ENCODE measurements around the gene EHD1. TPM values are rescaled to one million over a fixed set of nuclear protein-coding genes. Genes with fewer than 3 reads are reported as not detected.

EHD1 gene
- total RNA-seq, 2 experiments from 2014 or later: 101 to 153 TPM

DNA sequence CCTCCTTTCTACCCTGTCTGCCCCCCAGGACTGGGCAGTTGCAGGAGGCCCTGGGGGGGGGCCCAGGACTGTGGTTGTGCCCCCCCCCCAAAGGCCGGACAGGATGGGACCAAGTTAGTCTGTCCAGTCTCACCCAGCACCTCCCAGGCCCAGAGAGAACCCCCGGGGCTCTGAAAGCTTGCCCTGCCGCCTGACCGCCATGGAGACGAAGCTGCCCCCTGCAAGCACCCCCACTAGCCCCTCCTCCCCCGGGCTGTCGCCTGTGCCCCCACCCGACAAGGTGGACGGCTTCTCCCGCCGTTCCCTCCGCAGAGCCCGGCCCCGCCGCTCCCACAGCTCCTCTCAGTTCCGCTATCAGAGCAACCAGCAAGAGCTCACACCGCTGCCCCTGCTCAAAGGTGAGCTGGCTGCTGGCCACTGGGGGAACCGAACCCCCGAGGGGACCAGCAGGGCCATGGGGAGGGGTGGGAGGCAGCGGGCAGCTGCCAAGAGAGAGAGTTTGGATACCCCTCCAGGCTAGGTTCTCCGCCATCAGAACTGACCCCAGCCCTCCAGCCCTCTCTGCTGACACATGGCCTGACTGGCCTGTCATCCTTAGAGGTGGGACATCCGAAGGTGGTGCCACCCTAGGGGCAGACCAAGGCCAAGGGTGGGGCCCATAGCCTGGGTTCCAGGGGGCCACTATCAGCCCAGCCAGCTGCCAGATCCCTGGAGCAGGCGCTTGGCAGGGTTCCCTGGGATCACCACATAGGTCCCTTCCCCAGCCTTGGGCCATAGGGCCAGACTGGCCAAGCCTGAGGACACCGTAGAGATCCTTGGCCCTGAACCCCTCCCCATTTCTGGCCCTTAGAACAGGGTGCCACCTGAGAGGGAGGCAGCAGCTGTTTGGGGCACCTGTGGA is 47.4 kb upstream of the EHD1 start:
- POLR2A ChIA-PET: no interaction called here
- intact Hi-C loops (cut with micrococcal nuclease; ENCODE audit: unreplicated experiment): loop anchor here (2.0 kb wide), 1 partner anchor 87 kb away; no protein-coding TSS in a partner anchor
- TF ChIP-seq EZH2phosphoT487 (IDR thresholded peaks at IDR 0.05; ENCODE audit: borderline replicate concordance, low read depth, low read length): no peak
- TF ChIP-seq, protein P1, sequence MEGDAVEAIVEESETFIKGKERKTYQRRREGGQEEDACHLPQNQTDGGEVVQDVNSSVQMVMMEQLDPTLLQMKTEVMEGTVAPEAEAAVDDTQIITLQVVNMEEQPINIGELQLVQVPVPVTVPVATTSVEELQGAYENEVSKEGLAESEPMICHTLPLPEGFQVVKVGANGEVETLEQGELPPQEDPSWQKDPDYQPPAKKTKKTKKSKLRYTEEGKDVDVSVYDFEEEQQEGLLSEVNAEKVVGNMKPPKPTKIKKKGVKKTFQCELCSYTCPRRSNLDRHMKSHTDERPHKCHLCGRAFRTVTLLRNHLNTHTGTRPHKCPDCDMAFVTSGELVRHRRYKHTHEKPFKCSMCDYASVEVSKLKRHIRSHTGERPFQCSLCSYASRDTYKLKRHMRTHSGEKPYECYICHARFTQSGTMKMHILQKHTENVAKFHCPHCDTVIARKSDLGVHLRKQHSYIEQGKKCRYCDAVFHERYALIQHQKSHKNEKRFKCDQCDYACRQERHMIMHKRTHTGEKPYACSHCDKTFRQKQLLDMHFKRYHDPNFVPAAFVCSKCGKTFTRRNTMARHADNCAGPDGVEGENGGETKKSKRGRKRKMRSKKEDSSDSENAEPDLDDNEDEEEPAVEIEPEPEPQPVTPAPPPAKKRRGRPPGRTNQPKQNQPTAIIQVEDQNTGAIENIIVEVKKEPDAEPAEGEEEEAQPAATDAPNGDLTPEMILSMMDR (conservative IDR thresholded peaks at IDR 0.05; ENCODE audit: low read length): no peak
- CTCF ChIA-PET (ENCODE audit: unreplicated experiment): interaction anchor here (1.1 kb wide), 1 partner anchor 9 kb away, joined by 3 read pairs; no protein-coding TSS in a partner anchor
- BruUV-seq (replicated peaks): no TSS peak
- Histone ChIP-seq H3K4me2 (ENCODE audit: low read length) (peak overlapping the region; percentile 84), H3K9me2 (ENCODE audit: insufficient read depth, low read length) (no peaks in the 10 kb centered on the region), H3K9me3 (ENCODE audit: low read length) (no peaks in the 10 kb centered on the region), H3K79me2 (ENCODE audit: insufficient read depth, low read depth, low read length) (no peaks in the 10 kb centered on the region; the same call in 1 of the 2 replicates), H2AFZ (ENCODE audit: low read length) (no peak overlapping the region), H3K27ac (ENCODE audit: low read depth, low read length, poor library complexity, severe bottlenecking) (no peak overlapping the region), H3K4me3 (ENCODE audit: low read depth, low read length, poor library complexity, severe bottlenecking) (peak overlapping the region; percentile 78), H3K36me3 (ENCODE audit: insufficient read depth, low read length) (peaks cover 4% of the 10 kb centered on the region; the same call in 1 of the 2 replicates), H3K4me1 (ENCODE audit: insufficient read depth, low read length, poor library complexity, severe bottlenecking) (peaks cover 18% of the 10 kb centered on the region), H4K20me1 (ENCODE audit: insufficient read depth, low read length) (no peaks in the 10 kb centered on the region)
- DNase-seq (ENCODE audit: low spot score): no peak

DNA sequence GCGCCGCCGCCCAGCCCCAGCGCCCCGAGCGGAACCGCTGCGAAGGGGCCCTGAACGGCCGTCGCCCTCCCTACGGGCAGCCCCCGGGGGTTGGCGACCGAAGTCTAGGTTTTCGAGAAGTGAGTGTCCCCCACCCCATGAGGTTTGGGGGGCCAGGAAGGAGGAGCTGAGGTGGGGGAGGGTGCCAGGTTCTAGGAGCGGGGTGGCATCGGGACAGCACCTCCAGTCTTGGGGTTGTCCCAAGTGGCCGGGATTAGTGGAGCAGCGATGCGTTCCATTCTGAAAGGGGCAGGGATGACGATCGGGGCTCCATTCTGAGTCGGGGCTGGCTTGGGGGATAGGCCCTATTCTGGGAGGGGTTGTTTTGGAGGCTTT is 46.5 kb upstream of the EHD1 start:
- Histone ChIP-seq H3K36me3 (ENCODE audit: insufficient read depth, low read length) (no peaks in the 10 kb centered on the region; the same call in 1 of the 2 replicates), H3K4me1 (ENCODE audit: insufficient read depth, low read length, poor library complexity, severe bottlenecking) (peaks cover 18% of the 10 kb centered on the region), H3K4me3 (ENCODE audit: low read depth, low read length, poor library complexity, severe bottlenecking) (peak overlapping the region; percentile 78), H3K27ac (ENCODE audit: low read depth, low read length, poor library complexity, severe bottlenecking) (no peak overlapping the region), H4K20me1 (ENCODE audit: insufficient read depth, low read length) (no peaks in the 10 kb centered on the region), H3K9me3 (ENCODE audit: low read length) (no peaks in the 10 kb centered on the region), H3K79me2 (ENCODE audit: insufficient read depth, low read depth, low read length) (no peaks in the 10 kb centered on the region; the same call in 1 of the 2 replicates), H2AFZ (ENCODE audit: low read length) (peak overlapping the region; percentile 87), H3K4me2 (ENCODE audit: low read length) (peak overlapping the region; percentile 84), H3K9me2 (ENCODE audit: insufficient read depth, low read length) (no peaks in the 10 kb centered on the region)
- intact Hi-C loops (cut with micrococcal nuclease; ENCODE audit: unreplicated experiment): loop anchor here (2.0 kb wide), 1 partner anchor 88 kb away; no protein-coding TSS in a partner anchor
- TF ChIP-seq, protein P1 (conservative IDR thresholded peaks at IDR 0.05; ENCODE audit: low read length): no peak
- no peak for TF ChIP-seq EZH2phosphoT487 (IDR thresholded peaks at IDR 0.05; ENCODE audit: borderline replicate concordance, low read depth, low read length)
- BruUV-seq (replicated peaks): no TSS peak
- DNase-seq (ENCODE audit: low spot score): no peak
- POLR2A ChIA-PET: interaction anchor here (1.0 to 1.3 kb wide), 2 partner anchors 25 to 88 kb away, joined by 3 read pairs; no protein-coding TSS in a partner anchor
- CTCF ChIA-PET (ENCODE audit: unreplicated experiment): interaction anchor here (0.6 kb wide), 1 partner anchor 56 kb away, joined by 4 read pairs; no protein-coding TSS in a partner anchor

Data from OCI-LY7 (cell line).